Pancreas (tissue), 10 donors: Measurements from ENCODE around the gene PLA2G4B. TPM values are rescaled to one million over a fixed set of nuclear protein-coding genes. Genes with fewer than 3 reads are reported as not detected.

Experiments used
- ATAC-seq, 4 donors: fragments of 200-7000 bp; cut with Tn5 transposase; one replicate each; pipeline versions ENCODE4 v1.8.0 to v1.9.1; 2020; ENCODE audit warnings: mild to moderate bottlenecking in 4 of 4, moderate library complexity in 4 of 4
- DNase-seq, 6 donors: peaks; one replicate each; pipeline ENCODE4 v3.0.0-alpha.2; 2020
- FAIRE-seq: peaks from 2 replicates; lab custom pipeline; 2012; peaks lifted over from hg19 to GRCh38; lab: Jason Lieb, UNC
- H3K27ac ChIP-seq, 4 donors: fragments of 200-600 bp; sonication (generic); 1 replicate in 3 of 4; 2 replicates in 1 of 4; pipeline versions ENCODE4 v1.5.0 to v1.8.0; 2020
- H3K27me3 ChIP-seq, 4 donors: fragments of 200-600 bp; one replicate each; pipeline ENCODE4 v1.8.0; 2021
- H3K36me3 ChIP-seq, 3 donors: fragments of 200-600 bp; sonication (generic) in 1 of 3; one replicate each; pipeline versions ENCODE4 v1.5.0 to v1.8.0; 2020 to 2021
- H3K4me1 ChIP-seq, 3 donors: fragments of 200-600 bp; one replicate each; pipeline ENCODE4 v1.8.0; 2021
- H3K4me3 ChIP-seq, 4 donors: fragments of 200-600 bp; sonication (generic) in 2 of 4; one replicate each; pipeline versions ENCODE4 v1.5.0 to v1.8.0; 2020 to 2021
- H3K9me3 ChIP-seq, 4 donors: fragments of 200-600 bp; one replicate each; pipeline ENCODE4 v1.8.0; 2021
- CTCF ChIP-seq, 4 donors: fragments of 200-600 bp; sonication (generic) in 3 of 4; IDR thresholded peaks; one replicate each; pipeline versions ENCODE4 v1.5.0 to v1.8.0; 2021; ENCODE audit warnings: antibody characterized with exemption in 4 of 4
- WGBS, 2 donors: extraction: QIAGEN DNeasy Blood & Tissue Kit; methylation state at CpG; one replicate each; pipeline ENCODE4 v1.1.7; 2013; 5-methylcytosine and 5-hydroxymethylcytosine counted together
- intact Hi-C, 3 donors: fragments of 100-400 bp; cut with DNase I; formaldehyde crosslinking; loops; one replicate each; pipeline versions ENCODE4 v1.11.1 to v1.14.2; 2022
- microRNA-seq, 2 donors: library from miRNA; unstranded; fragments of <30 nt; microRNA quantifications; one replicate each; pipeline versions ENCODE4 to v1.1.0, GENCODE V29; 2019 to 2020
- polyA plus RNA-seq, 2 donors: library from polyadenylated mRNA; stranded (reverse); fragments of 200-250 nt; gene quantifications; one replicate each; pipeline ENCODE4 v1.2.3, GENCODE V29; 2013
- total RNA-seq, 6 donors: library from RNA; stranded (reverse); fragmentation: NEBNext Ultra II Directional in 4 of 6; extraction: Animal tissue kit (Norgen Biotek cat#: 25700) in 4 of 6; gene quantifications; one replicate each; pipeline versions ENCODE4 v1.2.1 to v1.2.4, GENCODE V29; 2021 to 2023
- donor health status: healthy with polysubstance abuse.
- donor health status: DM: no; HTN: no; CAD: no; lungs with moderate emphysema.
- donor health status: DM: no; HTN: no; CAD: no.
- donor health status: control.
- donor health status: control.
- donor health status: Bipolar disorder and iron deficiency.
- donor health status: DM: yes; HTN: yes; CAD: no.
- donor health status: DM: no; HTN: no; CAD: no.
- donor health status: DM: no; HTN: no; CAD: no.
- donor health status: DM: yes; HTN: yes; CAD: no.

Gene PLA2G4B
- total and polyA plus RNA-seq, 8 donors, result 3.5 to 56.8 (median 6.4) TPM

GRCh38 chr15:41897363-41897799 lies 58.7 kb downstream of the PLA2G4B start:
- Histone ChIP-seq H3K9me3 (no peaks in the 10 kb centered on the region), H3K4me3 (no peak overlapping the region), H3K27me3 (no peaks in the 10 kb centered on the region), H3K4me1 (peaks cover 10 to 18% (median 15%) of the 10 kb centered on the region in 3 donors), H3K27ac (no peak overlapping the region), H3K36me3 (peaks cover 0 to 8% (median 0%) of the 10 kb centered on the region in 3 donors)
- intact Hi-C loops, result no loop called here
- FAIRE-seq (no peak), DNase-seq (no peak), ATAC-seq (no peak)
- 84 to 87% methylated on average over 8 of the region's 8 CpGs for WGBS, 2 donors
- TF ChIP-seq CTCF (IDR thresholded peaks at IDR 0.05), result no peak

Small RNAs within 50 kb of the gene (microRNA-seq; reads per million reads assigned to microRNA genes)
- 0 reads per million in 2 donors for gene MIR4310

Other genes with a start within 250 kb of the PLA2G4B start
- 10 to 100 TPM; 14.3 to 31.3 (median 19.6) TPM for gene MGA, start 178.4 kb upstream of the PLA2G4B start, total RNA-seq
- gene MGA, start 178.4 kb upstream of the PLA2G4B start, polyA plus RNA-seq, result 1 to 10 TPM; 2.7 to 3.1 TPM
- 10 to 100 TPM in 1 of 6 donors, 1 to 10 TPM in 5; 5.3 to 12.0 (median 7.2) TPM for gene MAPKBP1, start 64.4 kb upstream of the PLA2G4B start, total RNA-seq
- gene MAPKBP1, start 64.4 kb upstream of the PLA2G4B start, polyA plus RNA-seq, result 10 to 100 TPM in 1 of 2 donors, 1 to 10 TPM in 1; 9.3 to 19.2 TPM
- gene JMJD7, start 10.8 kb upstream of the PLA2G4B start, total RNA-seq, result 10 to 100 TPM in 3 of 6 donors, 1 to 10 TPM in 3; 6.5 to 12.5 (median 9.9) TPM
- gene JMJD7, start 10.8 kb upstream of the PLA2G4B start, polyA plus RNA-seq, result 10 to 100 TPM; 11.2 to 16.8 TPM
- 1 to 10 TPM in 2 of 6 donors, under 1 TPM in 4; 0.32 to 4.0 (median 0.60) TPM for gene SPTBN5, start 55.2 kb downstream of the PLA2G4B start, total RNA-seq
- 10 to 100 TPM in 1 of 2 donors, 1 to 10 TPM in 1; 9.5 to 11.4 TPM for gene SPTBN5, start 55.2 kb downstream of the PLA2G4B start, polyA plus RNA-seq
- 10 to 100 TPM in 2 of 6 donors, 1 to 10 TPM in 4; 8.3 to 22.8 (median 8.6) TPM for gene EHD4, start 133.7 kb downstream of the PLA2G4B start, total RNA-seq
- gene EHD4, start 133.7 kb downstream of the PLA2G4B start, polyA plus RNA-seq, result 1 to 10 TPM; 8.1 to 8.5 TPM
- under 1 TPM in 1 of 6 donors, not detected in 5; 0.06 TPM for gene PLA2G4E, start 182.2 kb downstream of the PLA2G4B start, total RNA-seq
- under 1 TPM in 1 of 2 donors, not detected in 1; 0.05 TPM for gene PLA2G4E, start 182.2 kb downstream of the PLA2G4B start, polyA plus RNA-seq